Fibroblast of mammary gland (primary cell): ENCODE data around the gene EHMT1.
A peak's percentile ranks its signal among the peaks of the same experiment; 100 is the strongest.

Experiments used
- DNase-seq: peaks from one replicate; pipeline ENCODE4 v3.0.0-alpha.2; 2010; ENCODE audit warnings: low read depth
- H3K4me3 ChIP-seq: 2 replicates; pipeline ENCODE4 v1.5.1; 2011; ENCODE audit warnings: low read depth, mild to moderate bottlenecking, low read length, moderate library complexity; ENCODE audit not compliant: control insufficient read depth
- TF ChIP-seq, protein P1 (sequence below): conservative IDR thresholded peaks from 2 replicates; pipeline ENCODE4 v1.5.1; 2011; ENCODE audit warnings: low read depth, low read length, inconsistent platforms; ENCODE audit not compliant: control insufficient read depth, insufficient read depth

The EHMT1 gene

DNA sequence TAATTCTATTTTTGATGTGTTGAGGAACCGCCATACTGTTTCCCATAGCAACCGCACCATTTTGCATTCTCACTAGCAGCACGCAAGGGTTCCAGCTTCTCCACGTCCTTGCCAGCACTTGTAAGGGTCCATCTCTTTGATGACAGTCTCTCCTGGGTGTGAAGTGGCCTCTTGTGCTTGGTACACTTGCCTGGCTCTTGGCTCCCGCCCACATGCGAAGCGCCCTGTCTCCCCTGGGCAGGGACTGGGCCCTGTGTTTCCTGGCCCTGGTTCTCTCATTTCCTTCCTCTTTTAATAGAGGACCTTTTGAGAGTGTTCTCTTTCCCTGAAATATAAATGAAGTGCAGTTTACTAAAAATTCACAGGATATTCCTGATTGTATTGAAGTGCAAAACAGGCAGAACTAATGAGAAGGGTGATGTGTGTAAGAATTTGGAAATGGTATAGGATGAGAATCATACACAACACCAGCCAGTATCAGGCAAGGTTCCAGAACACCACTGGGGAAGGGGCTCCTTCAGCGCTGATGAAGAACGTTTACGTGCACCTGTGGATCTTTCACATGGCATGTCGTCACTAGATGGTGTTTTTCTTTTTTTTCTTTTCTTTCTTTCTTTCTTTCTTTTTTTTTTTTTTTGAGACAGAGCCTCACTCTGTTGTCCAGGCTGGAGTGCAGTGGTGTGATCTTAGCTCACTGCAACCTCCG lies 73.0 kb downstream of the EHMT1 start:
- TF ChIP-seq, protein P1, sequence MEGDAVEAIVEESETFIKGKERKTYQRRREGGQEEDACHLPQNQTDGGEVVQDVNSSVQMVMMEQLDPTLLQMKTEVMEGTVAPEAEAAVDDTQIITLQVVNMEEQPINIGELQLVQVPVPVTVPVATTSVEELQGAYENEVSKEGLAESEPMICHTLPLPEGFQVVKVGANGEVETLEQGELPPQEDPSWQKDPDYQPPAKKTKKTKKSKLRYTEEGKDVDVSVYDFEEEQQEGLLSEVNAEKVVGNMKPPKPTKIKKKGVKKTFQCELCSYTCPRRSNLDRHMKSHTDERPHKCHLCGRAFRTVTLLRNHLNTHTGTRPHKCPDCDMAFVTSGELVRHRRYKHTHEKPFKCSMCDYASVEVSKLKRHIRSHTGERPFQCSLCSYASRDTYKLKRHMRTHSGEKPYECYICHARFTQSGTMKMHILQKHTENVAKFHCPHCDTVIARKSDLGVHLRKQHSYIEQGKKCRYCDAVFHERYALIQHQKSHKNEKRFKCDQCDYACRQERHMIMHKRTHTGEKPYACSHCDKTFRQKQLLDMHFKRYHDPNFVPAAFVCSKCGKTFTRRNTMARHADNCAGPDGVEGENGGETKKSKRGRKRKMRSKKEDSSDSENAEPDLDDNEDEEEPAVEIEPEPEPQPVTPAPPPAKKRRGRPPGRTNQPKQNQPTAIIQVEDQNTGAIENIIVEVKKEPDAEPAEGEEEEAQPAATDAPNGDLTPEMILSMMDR, result no peak
- DNase-seq, result no peak
- H3K4me3 ChIP-seq, result no peak overlapping the region

DNA sequence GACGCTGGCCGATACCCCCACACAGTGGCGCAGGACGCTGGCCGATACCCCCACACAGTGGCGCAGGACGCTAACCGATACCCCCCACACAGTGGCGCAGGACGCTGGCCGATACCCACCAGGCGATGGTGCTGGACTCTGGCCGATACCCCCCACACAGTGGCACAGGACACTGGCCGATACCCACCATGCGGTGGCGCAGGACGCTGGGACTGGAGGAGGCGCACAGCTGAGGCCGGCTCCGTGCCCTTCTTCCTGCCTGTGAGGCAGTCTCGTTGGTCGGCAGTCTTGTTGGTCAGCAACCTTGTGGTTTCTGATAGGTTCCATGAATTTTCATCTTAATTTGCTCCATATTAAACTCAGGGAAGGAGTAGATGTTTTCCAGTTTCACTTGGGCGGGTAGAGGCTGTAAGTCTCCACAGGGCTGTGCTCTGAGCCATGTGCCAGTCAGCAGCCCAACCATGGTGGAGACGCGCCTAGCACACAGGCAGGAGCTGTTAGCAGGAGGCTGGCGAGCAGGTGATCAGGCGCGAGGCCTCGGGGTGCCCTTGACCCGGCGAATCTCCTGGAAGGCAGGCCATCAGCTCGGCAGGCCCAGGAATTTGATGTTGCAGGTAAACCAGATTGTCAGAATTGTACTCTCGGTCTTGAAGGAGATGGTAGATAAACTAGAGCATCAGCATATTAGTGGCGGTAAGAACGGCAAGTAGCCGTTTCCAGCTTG lies 75.6 kb downstream of the EHMT1 start:
- no peak overlapping the region for H3K4me3 ChIP-seq
- no peak for DNase-seq
- TF ChIP-seq, protein P1, result no peak

DNA sequence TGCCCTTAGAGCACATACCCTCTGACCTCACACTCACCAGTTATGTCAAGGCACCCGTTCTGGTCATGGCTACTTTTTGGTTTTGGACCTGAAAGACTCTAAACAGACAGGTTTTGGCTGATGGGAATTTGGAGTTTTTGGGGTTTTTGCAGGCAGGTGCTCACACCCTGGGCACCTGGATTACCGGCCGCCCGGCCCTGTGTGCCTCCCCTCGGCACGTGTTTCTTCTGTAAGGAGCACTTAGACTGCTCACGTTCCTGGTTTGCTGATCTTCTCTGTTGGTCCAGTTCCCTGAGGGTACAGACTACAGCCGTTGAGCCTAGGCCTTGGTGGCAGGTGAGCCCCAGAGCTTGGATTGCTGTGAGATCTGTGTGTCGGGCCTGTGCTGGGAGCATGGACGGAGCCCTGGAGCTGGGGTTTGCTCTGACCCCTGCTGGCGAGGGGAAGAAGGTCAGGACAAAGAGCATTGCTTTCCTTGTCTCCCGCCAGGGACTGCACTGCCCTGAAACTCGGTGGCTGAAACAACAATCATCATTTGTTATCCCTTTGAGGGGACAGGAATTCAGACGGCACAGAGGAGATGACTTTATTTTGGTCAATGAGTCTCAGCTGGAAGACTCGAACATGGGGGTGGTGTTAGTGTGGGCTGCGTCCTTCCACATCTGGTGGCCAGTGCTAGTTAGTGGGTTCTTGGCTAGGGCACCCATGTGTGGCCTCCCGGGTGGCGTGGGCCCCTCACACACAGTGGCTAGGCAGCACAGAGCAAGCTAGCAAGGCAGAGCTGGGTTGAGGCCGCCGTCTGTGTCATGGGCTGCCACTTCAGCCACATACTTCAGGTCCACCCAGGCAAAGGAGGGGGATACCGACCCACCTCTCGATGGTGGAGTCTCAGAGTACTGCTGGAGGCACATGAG lies 76.4 kb downstream of the EHMT1 start:
- H3K4me3 ChIP-seq, result no peak overlapping the region
- TF ChIP-seq, protein P1, result peak; percentile 61
- peak; percentile 49 for DNase-seq

DNA sequence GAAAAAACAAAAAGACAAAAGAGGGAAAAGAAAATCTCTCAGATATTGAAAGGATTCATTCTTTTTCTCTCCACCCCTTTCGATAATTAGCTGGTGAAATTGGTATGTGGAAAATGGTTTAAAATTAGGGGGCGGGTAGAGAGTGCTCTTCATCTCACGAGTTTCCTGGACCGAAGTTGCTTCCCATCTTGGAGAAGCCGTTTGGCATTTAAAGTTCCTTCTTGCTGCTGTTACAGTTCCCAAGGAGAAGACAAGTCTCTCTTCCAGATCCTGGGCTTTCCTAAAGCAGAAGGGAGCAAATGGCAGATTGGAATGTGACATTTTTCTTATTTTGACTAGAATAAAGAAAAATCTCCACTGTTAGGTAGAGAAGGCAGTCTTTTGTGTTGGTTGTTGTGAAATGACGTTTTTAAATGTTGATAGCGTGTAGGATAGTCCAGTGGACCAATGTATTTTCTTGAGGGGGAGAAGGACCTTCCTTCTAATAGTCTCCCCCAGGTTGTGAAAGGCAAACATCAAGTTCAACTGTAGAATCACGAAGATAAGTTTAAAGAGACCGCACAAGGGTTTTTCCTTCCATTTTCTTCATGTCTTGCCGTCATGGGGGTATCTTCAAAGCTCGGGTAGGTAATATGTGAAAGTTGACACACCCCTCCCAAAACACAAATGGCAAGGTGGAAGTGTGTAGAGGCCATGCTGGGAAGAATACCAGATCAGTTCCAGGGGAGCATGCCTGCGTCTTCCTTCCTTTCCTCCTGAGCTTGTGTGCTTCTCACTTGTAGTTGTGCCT lies 77.5 kb downstream of the EHMT1 start:
- TF ChIP-seq, protein P1, result no peak
- DNase-seq, result no peak
- no peak overlapping the region for H3K4me3 ChIP-seq

DNA sequence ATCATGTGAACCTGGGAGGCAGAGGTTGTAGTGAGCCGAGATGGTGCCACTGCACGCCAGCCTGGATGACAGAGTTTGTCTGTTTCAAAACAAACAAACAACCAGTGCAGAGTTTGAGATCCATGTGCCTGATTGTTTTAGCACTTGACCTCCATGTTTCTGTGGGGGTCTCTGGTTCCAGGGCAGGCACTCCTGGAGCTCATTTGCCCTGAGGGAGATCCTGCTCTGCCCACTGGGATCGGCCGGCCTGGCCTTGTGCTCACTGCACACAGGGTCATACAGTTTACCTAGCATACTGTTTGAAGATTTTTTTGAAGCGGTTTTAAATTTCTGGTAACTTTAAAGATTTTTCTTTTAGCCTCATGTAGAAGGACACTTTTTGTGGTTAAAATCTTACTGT lies 78.4 kb downstream of the EHMT1 start:
- TF ChIP-seq, protein P1, result no peak
- no peak overlapping the region for H3K4me3 ChIP-seq
- no peak for DNase-seq

DNA sequence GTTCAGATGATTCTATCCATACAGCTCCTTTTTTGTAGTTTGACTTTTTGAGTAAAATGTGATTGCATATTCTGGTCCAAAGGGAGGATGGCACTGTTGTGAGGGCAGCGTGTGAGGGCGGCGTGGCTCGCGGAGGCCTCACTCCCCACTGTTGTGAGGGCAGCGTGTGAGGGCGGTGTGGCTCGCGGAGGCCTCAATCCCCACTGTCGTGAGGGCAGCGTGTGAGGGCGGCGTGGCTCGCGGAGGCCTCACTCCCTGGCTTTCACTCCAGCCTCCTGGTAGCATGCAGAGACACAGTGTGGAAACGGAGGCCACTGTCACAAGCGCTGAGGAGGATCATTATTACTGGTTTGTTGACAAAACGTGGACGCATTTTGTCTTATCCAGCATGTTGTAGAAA lies 79.0 kb downstream of the EHMT1 start:
- TF ChIP-seq, protein P1, result no peak
- no peak overlapping the region for H3K4me3 ChIP-seq
- no peak for DNase-seq
